A549 (cell line): ENCODE measurements around the gene NPM3.

Experiments
- BHLHE40 ChIP-seq: IDR thresholded peaks from 2 replicates; pipeline ENCODE4 v1.6.1; 2012; ENCODE audit warnings: low read depth, low read length, inconsistent platforms
- CEBPB ChIP-seq, 2 experiments: fragments of >200 bp in 1 of 2; sonication (Bioruptor Twin) in 1 of 2; formaldehyde crosslinking in 1 of 2; IDR thresholded peaks; 2 replicates each; pipeline ENCODE4 v1.6.1; 2012 to 2016
- CHD4 ChIP-seq: fragments of 200-600 bp; sonication (generic); IDR thresholded peaks from 2 replicates; pipeline ENCODE4 v1.6.1; 2016; ENCODE audit warnings: antibody characterized with exemption, mild to moderate bottlenecking, borderline replicate concordance
- CTCF ChIP-seq: fragments of >200 bp; sonication (Bioruptor Twin); formaldehyde crosslinking; IDR thresholded peaks from 3 replicates; pipeline ENCODE4 v1.5.1; 2016
- ESRRA ChIP-seq: fragments of 150-350 bp; IDR thresholded peaks from 2 replicates; pipeline ENCODE4 v1.6.1; 2014; ENCODE audit warnings: mild to moderate bottlenecking, low read length, borderline replicate concordance
- MAX ChIP-seq: IDR thresholded peaks from 2 replicates; pipeline ENCODE4 v1.6.1; 2012
- POLR2A ChIP-seq: IDR thresholded peaks from 2 replicates; pipeline ENCODE4 v1.6.1; 2012; ENCODE audit warnings: mild to moderate bottlenecking, low read length
- RAD21 ChIP-seq, 2 experiments: fragments of >200 bp in 1 of 2; sonication (Bioruptor Twin) in 1 of 2; formaldehyde crosslinking in 1 of 2; IDR thresholded peaks in 1 of 2; conservative IDR thresholded peaks in 1 of 2; 2 replicates in 1 of 2; 3 replicates in 1 of 2; pipeline ENCODE4 v1.6.1; 2012 to 2018; ENCODE audit warnings: inconsistent platforms in 1 of 2
- RFX5 ChIP-seq: fragments of 450-650 bp; IDR thresholded peaks from 2 replicates; pipeline ENCODE4 v1.7.1; 2014; ENCODE audit warnings: antibody characterized with exemption, mild to moderate bottlenecking, moderate library complexity
- RNF2 ChIP-seq: fragments of 200-600 bp; sonication (generic); IDR thresholded peaks from 2 replicates; pipeline ENCODE4 v1.6.1; 2016; ENCODE audit warnings: low read depth, mild to moderate bottlenecking, antibody characterized with exemption, moderate library complexity, borderline replicate concordance
- SMC3 ChIP-seq: fragments of >200 bp; sonication (Bioruptor Twin); formaldehyde crosslinking; IDR thresholded peaks from 3 replicates; pipeline ENCODE4 v1.6.1; 2018; ENCODE audit warnings: inconsistent platforms
- TP53 ChIP-seq: fragments of 250-450 bp; sonication (Bioruptor Pico); IDR thresholded peaks from 2 replicates; pipeline ENCODE4 v1.5.0; 2021; ENCODE audit warnings: mild to moderate bottlenecking, moderate library complexity
- USF2 ChIP-seq: fragments of 450-650 bp; IDR thresholded peaks from 2 replicates; pipeline ENCODE4 v1.6.1; 2014; ENCODE audit warnings: antibody characterized with exemption

GRCh38 chr10:101775273-101776160, 7.7 kb downstream of the NPM3 start, which contains the start of gene FGF8:
- TF ChIP-seq CTCF (no peak), TP53 (CRISPR knock-in tag) (no peak), MAX (no peak), SMC3 (no peak), CHD4 (no peak), POLR2A (no peak), USF2 (no peak), CEBPB (IDR thresholded peaks at IDR 0.05) (no peak), BHLHE40 (no peak), RNF2 (no peak), RAD21 (conservative IDR thresholded peaks at IDR 0.05 in 1 of 2, IDR thresholded peaks at IDR 0.05 in 1 of 2) (no peak), RFX5 (no peak), ESRRA (no peak)
